Left ventricle myocardium superior (tissue), 1 donor: ENCODE data around the gene SPPL2B. TPM values are rescaled to one million over a fixed set of nuclear protein-coding genes. Genes with fewer than 3 reads are reported as not detected.
A peak's percentile ranks its signal among the peaks of the same experiment; 100 is the strongest.
"Not testable (repeated sequence)": the region's sequence is repeated elsewhere in the genome, so short reads cannot be mapped to it uniquely, and the experiment has no call there.

Experiments used
- ATAC-seq: fragments of 200-7000 bp; cut with Tn5 transposase; one replicate; pipeline ENCODE4 v1.9.1; 2020; ENCODE audit warnings: mild to moderate bottlenecking, moderate library complexity
- DNase-seq: peaks from one replicate; pipeline ENCODE4 v3.0.0-alpha.2; 2020
- intact Hi-C: fragments of 100-400 bp; cut with micrococcal nuclease; formaldehyde crosslinking; loops from one replicate; pipeline ENCODE4 v1.11.0; 2022
- long read RNA-seq: library from polyadenylated mRNA; unstranded; transcript quantifications from one replicate; pipeline ENCODE4 v2.0.0, GENCODE V29; 2021
- total RNA-seq: library from RNA; stranded (reverse); fragmentation: NEBNext Ultra II Directional; extraction: Animal tissue kit (Norgen Biotek cat#: 25700); gene quantifications from one replicate; pipeline ENCODE4 v1.2.1, GENCODE V29; 2021
- donor health status: DM: no; HTN: yes; CAD: no; lungs with severe emphysema.

Gene SPPL2B, protein sequence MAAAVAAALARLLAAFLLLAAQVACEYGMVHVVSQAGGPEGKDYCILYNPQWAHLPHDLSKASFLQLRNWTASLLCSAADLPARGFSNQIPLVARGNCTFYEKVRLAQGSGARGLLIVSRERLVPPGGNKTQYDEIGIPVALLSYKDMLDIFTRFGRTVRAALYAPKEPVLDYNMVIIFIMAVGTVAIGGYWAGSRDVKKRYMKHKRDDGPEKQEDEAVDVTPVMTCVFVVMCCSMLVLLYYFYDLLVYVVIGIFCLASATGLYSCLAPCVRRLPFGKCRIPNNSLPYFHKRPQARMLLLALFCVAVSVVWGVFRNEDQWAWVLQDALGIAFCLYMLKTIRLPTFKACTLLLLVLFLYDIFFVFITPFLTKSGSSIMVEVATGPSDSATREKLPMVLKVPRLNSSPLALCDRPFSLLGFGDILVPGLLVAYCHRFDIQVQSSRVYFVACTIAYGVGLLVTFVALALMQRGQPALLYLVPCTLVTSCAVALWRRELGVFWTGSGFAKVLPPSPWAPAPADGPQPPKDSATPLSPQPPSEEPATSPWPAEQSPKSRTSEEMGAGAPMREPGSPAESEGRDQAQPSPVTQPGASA
- total RNA-seq: 25.9 TPM
- long read RNA-seq, transcript SPPL2B-209 (15 exons, 3,456 nt): major isoform, 6 of 34 reads
- long read RNA-seq, partial matches to known transcripts: 10 of 34 reads
- long read RNA-seq, other reads (novel, unspliced or antisense): 16 of 34 reads

DNA sequence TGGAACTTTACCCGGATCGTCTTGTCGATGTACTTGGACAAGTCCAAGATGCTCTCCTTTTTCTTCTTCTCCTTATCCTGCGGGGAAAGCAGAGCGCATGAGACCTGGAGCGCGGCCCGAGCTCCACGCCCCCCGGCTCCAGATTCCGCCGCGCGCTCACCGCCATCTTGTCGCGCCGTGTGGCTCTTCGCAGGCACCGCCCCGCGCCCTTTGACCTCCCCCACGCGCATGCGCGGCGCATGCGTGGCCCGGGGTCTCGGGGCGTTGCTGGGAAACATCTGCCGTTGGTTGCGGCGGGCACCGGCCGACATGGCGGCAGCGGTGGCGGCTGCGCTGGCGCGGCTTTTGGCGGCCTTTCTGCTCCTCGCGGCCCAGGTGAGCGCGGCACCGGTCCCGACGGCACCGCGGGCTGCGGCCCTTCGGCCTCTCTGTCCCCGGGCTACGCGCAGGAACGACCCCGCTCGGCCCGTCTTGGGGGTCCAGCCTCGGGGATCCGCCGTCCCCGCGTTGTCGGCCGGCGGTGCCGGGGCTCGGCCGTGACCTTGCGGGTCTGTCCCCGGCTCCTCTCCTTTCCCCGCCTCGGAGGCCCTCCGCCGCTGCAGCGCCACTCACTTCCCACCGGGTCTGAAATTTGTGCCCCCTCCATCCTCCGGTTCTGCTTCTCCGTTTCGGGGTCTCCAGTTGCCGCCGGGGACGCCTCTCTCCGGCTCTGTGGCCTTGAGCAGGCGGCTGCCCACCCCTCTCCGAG is at the start of gene SPPL2B, which contains the start of gene LSM7:
TSS of gene SPPL2B (plus strand) at position 284 of the 748 bp plus-strand sequence. CDS start at position 310, 26 bp downstream.
TSS of gene LSM7 (minus strand) at position 186 of the 748 bp plus-strand sequence. CDS start at position 166, 20 bp downstream.
- DNase-seq (peak; percentile 96), ATAC-seq (peak; percentile 97)
- intact Hi-C loops: no loop called here

DNA sequence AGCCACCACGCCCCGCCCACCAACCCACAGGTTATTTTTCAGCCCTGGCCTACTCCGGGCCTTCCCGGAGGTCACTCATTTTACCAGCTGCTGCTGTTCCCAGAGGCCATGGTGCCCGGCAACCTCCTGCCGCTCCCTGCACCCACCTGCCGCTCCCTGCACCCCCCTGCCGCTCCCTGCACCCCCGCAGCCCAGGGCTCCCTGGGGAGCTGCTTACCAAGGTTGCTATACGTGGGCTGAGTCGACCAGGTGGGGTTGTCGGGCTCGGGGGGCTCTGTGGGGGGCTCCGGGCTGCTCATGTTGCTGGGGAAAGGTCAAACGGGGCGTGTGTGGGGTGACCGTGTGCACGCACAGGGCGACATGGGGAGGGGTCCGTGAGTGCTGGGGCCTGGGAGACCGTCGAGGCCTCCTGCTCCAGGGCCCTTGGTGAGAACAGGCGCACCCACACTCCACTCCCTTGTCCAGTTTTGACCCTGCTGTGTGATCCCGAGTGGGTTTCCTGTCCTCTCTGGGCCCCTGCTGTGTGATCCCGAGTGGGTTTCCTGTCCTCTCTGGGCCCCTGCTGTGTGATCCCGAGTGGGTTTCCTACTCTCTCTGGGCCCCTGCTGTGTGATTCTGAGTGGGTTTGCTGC is 47.7 kb upstream of the SPPL2B start:
- no peak for DNase-seq
- no peak for ATAC-seq
- intact Hi-C loops: no loop called here

DNA sequence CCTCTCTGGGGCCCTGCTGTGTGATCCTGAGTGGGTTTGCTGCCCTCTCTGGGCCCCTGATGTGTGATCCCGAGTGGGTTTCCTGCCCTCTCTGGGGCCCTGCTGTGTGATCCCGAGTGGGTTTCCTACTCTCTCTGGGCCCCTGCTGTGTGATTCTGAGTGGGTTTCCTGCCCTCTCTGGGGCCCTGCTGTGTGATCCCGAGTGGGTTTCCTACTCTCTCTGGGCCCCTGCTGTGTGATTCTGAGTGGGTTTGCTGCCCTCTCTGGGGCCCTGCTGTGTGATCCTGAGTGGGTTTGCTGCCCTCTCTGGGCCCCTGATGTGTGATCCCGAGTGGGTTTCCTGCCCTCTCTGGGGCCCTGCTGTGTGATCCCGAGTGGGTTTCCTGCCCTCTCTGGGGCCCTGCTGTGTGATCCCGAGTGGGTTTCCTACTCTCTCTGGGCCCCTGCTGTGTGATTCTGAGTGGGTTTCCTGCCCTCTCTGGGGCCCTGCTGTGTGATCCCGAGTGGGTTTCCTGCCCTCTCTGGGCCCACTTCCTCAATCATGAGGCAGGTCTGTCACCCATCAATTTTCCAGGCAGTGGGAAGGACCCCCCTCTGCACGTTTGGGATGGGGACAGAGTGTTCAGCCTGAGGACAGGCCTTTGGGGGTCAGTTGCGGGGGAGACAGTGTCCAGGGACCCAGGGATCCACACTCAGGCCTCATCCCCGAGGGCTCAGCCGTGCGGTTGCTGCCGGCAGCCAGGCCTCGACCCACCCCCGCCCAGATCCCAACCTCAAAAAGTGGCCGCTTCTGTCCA is 47.0 kb upstream of the SPPL2B start:
- peak; percentile 26 for ATAC-seq
- intact Hi-C loops, DNase-seq: not testable (repeated sequence)

DNA sequence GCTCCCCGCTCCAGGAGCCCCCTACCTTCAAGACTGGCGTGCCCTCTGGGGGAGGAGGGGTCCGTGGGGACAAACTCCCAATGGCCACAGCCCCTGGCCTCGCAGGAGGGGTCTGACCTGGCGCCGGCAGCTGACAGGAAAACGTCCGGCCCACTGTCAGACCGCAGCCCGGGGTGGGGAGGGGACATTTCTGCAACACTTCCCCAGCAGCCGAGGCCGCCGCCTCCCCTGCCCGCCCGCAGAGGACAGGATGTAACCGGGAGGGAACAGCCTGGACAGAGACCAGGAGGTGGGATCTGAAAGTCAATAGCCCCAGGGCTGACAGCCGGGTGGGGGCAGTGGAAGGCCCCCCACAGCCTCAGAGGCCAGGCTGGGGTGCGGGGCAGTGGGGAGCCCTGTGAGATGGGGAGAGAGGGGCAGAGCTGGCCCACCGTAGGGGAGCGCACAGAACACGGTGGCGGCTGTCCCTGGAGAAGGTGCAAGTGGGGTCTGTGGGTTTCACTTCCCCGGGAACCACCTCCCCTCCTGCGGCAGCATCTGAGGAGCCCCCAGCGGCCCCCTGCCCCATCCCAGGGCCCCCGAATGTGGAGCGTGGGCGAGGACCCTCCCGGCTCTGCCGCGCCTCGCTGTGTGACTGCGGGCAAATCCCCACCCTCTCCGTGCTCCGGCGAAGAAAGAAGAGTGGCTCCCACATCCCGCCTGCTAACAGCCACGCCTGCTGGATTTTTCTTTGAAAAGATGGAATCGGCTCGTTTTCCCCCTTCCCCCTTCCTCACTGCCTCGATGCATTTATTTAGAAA is 46.2 kb upstream of the SPPL2B start, which contains the start of gene PEAK3:
TSS of gene PEAK3 (minus strand) at position 114 of the 800 bp plus-strand sequence. CDS start 1,244 bp downstream, outside the sequence.
- DNase-seq (peak; percentile 87), ATAC-seq (peak; percentile 93)
- intact Hi-C loops: no loop called here

DNA sequence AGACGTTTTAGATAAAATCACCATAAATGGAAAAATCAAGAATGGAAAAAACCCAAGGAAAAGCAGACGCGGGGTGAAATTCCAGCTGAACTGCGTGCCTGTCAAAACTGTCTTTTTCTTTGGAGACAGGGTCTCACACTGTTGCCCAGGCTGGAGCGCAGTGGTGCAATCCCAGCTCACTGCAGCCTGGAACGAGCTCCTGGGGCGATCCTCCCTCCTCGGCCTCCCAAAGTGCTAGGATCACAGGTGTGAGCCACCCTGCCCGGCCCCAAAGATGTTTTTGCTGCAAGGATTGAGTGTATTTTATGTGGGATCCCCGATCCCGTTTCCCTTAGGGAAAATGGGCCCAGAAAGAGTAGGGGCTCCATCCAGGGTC is 45.6 kb upstream of the SPPL2B start:
- DNase-seq: no peak
- intact Hi-C loops: no loop called here
- no peak for ATAC-seq

DNA sequence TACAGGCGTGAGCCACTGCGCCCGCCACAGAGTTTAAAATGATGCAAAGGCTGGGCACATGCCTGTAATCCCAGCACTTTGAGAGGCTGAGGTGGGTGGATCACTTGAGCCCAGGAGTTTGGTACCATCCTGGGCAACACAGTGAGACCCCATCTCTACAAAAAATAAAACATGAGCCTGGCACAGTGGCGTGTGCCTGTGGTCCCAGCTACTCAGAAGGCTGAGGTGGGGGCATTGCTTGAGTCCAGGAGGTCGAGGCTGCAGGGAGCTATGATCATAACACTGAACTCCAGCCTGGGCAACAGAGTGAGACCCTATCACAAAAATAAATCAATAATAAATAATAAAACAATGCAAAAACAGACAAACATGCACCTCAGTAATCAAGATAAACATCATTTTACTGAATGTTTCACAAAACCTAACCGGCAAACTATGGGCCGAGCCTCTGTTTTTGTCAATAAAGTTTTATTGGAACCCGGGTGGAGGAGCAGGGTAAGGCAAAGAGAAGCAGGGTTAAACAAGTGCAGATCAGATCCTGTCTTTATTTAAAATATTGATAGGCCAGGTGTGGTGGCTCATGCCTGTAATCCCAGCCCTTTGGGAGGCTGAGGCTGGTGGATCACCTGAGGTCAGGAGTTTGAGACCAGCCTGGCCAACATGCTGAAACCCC is 44.5 kb upstream of the SPPL2B start:
- ATAC-seq (no peak), DNase-seq (no peak)
- intact Hi-C loops: no loop called here

DNA sequence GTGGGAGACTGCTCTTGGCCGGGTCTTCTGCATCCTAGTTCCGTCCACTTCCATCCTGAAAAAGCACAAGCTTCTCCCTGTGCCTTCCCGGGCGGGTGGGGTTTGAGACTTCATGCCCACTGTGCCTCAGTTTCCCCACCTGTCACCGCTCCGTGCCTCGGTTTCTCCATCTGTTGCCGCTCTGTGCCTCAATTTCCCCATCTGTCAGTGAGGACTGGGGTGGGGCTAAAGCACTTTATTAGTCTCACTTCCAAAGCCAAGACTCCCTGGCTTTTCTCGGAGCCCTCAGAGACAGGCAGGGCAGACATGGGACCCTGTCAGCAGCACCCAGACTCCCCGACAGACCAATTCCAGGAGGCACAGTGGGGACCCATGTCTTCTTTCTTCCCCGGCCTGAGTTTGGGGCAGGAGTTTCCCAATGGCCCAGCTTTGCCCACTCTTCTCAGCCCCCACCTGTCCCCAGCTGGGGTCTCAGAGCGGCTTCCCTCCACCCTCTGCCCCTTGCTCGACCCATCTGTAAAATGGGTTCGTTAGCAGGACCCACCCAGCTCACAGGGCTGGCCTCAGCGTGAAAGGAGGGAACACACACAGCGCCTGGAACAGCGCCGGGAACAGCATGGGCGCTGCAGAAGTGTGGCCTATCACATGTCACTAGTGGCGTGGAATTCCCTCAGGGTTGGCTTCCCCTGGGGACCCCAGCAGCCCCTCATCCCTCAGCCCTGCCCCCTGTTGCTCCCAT is 41.9 kb upstream of the SPPL2B start:
- ATAC-seq (no peak), DNase-seq (no peak)
- intact Hi-C loops: no loop called here

DNA sequence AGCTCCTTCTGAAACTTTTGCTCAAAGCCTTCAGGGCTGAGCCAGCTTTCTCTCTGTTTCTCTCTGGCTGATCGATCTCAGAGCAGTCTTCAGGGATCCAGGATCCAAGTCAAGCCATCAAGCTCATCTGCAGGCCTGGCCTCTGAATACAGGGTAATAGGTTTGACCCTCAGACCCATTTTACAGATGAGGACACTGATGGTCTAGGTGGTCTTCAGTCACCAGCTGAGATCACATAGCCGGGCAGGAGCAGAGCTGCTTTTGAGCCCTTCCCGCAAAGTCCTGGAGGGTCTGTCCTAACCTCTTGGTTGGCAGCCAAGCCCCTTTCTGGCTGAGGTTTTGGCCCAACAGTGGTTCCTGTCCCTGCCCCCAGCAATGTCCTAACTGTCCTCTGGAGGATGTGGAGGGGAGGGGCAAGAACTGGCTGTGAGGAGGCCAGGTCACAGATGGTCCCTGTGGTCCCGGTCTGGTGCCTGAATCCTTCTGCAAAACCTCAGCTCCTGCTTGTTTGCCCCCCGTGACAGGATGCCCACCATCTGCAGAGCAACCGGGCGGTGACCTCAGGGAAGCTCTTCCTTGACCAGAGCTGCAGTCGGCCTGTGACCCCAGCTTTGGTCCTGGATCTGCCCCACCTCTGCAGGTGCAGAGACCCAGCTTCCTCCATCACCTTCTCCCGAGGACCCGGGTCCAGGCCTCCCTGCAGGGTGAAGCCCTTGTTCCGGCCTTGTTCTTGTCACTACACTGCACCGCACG is 40.7 kb upstream of the SPPL2B start:
- no peak for DNase-seq
- intact Hi-C loops: no loop called here
- no peak for ATAC-seq

DNA sequence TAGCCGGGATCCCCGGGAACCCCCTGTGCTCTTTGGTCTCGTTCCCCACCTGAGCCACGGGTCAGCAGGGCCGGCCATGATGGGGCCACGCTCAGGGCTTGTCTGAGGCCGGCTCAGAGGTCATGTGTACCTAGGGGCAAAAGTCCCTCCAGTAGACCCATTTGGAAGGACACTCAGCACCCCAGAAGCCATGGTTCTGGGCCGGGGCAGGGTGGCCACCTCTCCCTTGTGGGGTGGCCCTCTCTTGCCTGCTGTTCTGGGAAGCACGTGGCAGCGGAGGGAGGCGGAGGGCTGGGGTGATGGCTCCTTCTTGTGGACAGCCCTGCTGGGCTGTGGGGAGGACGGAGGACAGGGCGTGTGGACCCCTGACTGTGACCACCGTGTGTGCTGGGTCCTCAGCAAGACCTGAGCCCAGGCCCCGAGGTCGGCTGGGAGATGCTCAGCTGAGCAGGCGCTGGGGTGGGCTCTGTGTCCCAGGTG is 40.1 kb upstream of the SPPL2B start:
- ATAC-seq (no peak), DNase-seq (no peak)
- intact Hi-C loops: no loop called here

DNA sequence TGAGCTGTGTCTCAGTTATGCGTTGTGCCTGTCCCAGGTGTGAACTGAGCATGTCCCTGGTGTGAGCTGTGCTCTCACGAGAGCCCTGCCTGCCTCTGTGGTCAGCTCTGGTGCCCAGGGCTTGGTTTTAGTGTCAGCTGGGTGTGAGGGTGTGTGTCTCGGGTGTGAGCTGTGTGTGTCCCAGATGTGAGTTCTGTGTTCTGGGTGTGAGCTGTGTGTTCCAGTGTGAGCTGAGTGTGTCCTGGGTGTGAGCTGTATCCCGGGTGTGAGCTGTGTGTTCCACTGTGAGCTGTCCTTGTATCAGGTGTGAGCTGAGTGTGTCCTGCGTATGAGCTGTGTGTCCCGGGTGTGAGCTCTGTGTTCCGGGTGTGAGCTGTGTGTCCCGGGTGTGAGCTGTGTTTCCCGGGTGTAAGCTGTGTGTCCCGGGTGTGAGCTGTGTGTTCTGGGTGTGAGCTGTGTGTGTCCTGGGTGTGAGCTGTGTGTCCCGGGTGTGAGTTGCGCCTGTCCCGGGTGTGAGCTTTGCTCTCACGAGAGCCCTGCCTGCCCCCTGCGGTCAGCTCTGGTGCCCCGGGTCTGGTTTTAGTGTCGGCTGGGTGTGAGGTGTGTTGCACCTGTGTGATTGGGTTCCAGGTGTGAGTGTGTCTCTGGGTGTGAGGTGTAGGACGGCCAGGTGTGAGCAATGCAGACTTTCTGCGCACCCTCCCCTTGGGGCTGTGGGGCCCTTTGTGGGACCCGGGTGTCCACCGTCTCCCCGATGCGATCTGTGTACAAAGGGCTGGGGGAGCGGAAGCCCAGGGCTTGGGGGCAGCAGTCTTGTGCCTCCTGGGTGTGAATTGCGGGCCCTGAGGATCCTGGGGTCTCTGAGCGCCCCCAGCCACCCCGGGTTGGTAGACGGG is 39.4 kb upstream of the SPPL2B start:
- ATAC-seq: no peak
- intact Hi-C loops: no loop called here
- DNase-seq: no peak

DNA sequence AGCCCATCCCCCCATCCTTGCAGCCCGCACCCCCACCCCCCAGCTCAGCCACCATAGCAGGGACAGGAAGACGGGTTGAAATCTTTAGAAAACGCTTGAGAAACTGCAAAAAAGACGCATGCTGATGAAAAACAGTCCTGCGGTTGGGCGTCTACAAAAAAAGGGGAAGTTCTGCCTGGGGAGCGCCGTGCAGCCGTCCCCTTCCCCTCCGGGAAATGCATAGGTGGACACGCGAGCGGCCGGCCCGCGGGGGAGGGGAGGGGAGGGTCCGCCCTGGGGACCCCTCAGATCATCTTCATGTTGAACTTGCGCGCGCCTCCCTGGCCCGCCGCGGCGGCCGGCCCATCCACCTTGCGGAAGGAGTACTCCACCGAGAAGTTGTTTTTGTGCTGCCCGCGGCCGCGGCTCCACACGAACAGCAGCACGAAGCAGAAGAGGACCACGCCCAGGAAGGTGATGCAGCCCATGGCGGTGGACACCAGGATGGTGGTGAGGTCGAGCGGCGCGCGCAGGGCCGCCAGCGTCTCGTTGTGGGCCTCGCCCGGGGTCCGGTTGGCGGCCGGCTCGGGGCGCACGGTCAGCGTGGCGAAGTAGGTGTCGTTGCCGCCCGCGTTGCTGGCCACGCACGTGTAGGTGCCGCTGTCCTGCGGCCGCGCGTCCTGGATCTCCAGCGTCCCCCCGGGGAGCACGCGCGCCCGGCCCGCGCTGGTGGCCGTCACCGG is 38.6 kb upstream of the SPPL2B start:
- ATAC-seq (peak; percentile 47), DNase-seq (peak; percentile 63)
- intact Hi-C loops: no loop called here

DNA sequence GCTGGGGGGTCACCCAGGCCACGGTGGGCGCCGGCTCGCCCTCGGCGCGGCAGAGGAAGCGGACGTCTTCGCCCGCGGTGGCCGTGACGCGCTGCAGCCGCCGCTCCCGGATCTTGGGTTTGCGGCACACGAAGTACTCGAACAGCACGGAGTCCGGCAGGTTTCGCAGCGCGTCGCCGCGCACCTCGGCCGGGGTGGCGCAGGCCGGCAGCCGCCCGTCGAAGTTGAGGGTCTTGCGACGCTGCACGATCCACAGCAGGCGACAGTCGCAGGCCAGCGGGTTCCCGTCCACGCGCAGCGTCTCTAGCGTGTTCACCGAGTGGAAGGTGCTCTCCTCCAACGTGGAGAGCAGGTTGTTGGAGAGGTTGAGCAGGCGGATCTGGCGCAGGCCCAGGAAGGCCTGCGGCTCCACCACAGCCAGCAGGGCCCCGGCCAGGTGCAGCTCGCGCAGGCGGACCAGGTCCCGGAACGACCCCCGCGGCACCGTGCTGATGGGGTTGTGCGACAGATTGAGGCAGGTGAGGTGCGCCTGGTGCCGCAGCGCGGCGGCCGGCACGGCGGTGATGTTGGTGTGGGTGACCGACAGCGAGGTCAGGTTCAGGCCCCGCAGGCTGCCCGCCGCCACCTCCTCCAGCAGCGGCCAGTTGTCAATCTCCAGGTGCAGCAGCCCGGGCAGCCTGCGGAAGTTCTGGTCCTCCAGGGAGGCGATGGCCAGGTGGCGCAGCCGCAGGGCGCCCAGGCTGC is 37.9 kb upstream of the SPPL2B start:
- intact Hi-C loops: no loop called here
- ATAC-seq (no peak), DNase-seq (no peak)

DNA sequence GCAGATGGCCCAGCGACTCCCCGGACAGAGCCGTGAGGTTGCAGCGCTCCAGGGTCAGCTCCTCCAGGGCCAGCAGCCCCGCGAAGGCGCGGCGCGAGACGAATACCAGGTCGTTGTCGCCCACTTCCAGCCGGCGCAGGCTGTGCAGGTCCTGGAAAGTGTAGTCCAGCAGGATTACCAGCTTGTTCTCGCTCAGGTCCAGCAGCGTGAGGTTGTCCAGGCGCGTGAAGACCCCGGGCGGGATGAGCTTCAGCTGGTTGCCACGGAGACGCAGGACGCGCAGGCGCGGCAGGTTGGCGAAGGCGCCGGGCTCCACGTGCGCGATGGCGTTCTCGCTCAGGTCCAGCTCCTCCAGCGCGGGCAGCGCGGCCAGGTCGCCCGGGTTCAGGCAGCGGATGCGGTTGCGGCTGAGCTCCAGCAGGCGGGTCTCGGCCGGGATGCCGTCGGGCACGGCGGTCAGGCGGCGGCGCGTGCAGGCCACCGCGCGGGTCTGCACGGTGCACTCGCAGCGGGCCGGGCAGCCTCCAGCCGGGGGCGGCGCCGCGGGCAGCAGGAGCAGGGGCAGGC is 37.2 kb upstream of the SPPL2B start:
- intact Hi-C loops: no loop called here
- no peak for DNase-seq
- no peak for ATAC-seq
